Muscle layer of duodenum (tissue), 2 donors: ENCODE measurements around the gene SERPINB5.
"Not testable (repeated sequence)": the region's sequence is repeated elsewhere in the genome, so short reads cannot be mapped to it uniquely, and the experiment has no call there.

Experiments
- H3K27ac ChIP-seq: one replicate; pipeline ENCODE4 v1.7.0; 2013; ENCODE audit warnings: mild to moderate bottlenecking, low read length
- H3K27me3 ChIP-seq: one replicate; pipeline ENCODE4 v1.7.0; 2013; ENCODE audit warnings: low read depth, mild to moderate bottlenecking, control low read depth, low read length
- H3K36me3 ChIP-seq, 2 donors: one replicate each; pipeline ENCODE4 v1.7.0; 2013; ENCODE audit warnings: low read length in 2 of 2, control low read depth in 1 of 2, mild to moderate bottlenecking in 1 of 2; ENCODE audit not compliant: insufficient read depth in 2 of 2, control insufficient read depth in 1 of 2
- H3K4me1 ChIP-seq, 2 donors: one replicate each; pipeline ENCODE4 v1.7.0; 2013; ENCODE audit warnings: low read length in 2 of 2, mild to moderate bottlenecking in 2 of 2, control low read depth in 1 of 2, moderate library complexity in 1 of 2; ENCODE audit not compliant: insufficient read depth in 2 of 2, control insufficient read depth in 1 of 2
- H3K4me3 ChIP-seq, 2 donors: one replicate each; pipeline ENCODE4 v1.7.0; 2013; ENCODE audit warnings: low read length in 2 of 2, low read depth in 1 of 2, mild to moderate bottlenecking in 1 of 2
- H3K9me3 ChIP-seq, 2 donors: one replicate each; pipeline ENCODE4 v1.7.0; 2013; ENCODE audit warnings: low read length in 2 of 2, control low read depth in 1 of 2, mild to moderate bottlenecking in 1 of 2; ENCODE audit not compliant: control insufficient read depth in 1 of 2
- donor health status: healthy.

SERPINB5 gene

DNA sequence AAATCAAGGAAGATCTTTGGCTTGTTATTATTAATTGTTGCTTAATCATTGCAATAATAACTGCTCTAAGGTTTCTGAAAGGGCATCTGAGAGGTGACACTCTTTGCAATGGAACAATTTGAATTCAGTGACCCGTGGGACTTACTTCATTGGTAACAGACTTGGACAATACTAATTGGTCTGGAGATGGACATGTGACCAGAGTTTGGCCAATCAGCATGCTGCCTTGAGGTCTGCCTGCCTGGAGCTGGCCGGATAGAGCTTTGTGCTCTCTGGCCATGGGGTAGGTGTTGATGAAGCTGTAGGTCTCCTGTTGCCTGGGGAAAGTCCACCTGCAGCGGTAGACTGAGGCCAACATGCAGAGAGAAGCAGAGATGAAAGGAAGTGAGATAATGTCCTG lies 30.5 kb upstream of the SERPINB5 start:
- H3K4me1 ChIP-seq: peaks cover 0 to 5% of the 10 kb centered on the region in 2 donors
- no peaks in the 10 kb centered on the region for H3K36me3 ChIP-seq
- no peaks in the 10 kb centered on the region for H3K9me3 ChIP-seq
- H3K4me3 ChIP-seq: no peak overlapping the region
- no peak overlapping the region for H3K27ac ChIP-seq
- H3K27me3 ChIP-seq: no peaks in the 10 kb centered on the region

DNA sequence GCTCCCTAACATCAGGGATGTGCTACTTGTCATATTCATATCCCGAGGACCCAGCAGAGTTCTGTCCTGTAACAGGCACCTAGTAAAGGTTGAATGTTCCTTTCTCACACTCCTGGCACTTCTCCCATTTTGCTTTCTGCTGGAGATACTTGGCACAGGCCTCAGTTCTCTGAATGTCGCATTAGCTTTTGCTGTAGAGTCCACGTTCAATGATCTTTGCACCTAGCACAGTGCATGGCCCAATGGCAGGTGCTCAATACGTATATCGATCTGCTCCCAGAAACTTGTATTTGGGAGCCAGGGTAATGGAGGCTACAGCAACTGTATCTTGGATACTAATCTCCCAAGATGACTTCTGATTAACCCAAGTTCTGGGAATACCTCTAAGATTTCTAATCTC lies 29.7 kb upstream of the SERPINB5 start:
- no peak overlapping the region for H3K4me3 ChIP-seq
- no peak overlapping the region for H3K27ac ChIP-seq
- H3K4me1 ChIP-seq: peaks cover 0 to 10% of the 10 kb centered on the region in 2 donors
- H3K9me3 ChIP-seq: no peaks in the 10 kb centered on the region
- no peaks in the 10 kb centered on the region for H3K36me3 ChIP-seq
- no peaks in the 10 kb centered on the region for H3K27me3 ChIP-seq

DNA sequence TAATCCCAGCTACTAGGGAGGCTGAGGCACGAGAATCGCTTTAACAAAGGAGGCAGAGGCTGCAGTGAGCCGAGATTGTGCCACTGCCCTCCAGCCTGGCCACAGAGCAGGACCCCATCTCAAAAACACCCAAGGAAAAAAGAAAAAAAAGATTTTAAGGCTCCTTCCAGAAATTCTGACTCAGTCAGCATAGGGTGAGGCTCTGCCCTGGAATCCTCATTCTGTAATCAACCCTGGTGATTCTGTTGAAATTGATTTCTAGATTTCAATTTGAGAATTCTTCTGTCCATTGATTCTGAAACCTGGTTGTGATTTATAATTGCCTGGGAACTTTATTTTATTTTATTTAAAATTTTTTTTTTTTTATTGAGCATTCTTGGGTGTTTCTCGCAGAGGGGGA lies 27.3 kb upstream of the SERPINB5 start:
- Histone ChIP-seq H3K9me3 (no peaks in the 10 kb centered on the region), H3K4me1 (peaks cover 0 to 15% of the 10 kb centered on the region in 2 donors), H3K27ac (no peak overlapping the region), H3K36me3 (no peaks in the 10 kb centered on the region), H3K4me3 (no peak overlapping the region), H3K27me3 (no peaks in the 10 kb centered on the region)

DNA sequence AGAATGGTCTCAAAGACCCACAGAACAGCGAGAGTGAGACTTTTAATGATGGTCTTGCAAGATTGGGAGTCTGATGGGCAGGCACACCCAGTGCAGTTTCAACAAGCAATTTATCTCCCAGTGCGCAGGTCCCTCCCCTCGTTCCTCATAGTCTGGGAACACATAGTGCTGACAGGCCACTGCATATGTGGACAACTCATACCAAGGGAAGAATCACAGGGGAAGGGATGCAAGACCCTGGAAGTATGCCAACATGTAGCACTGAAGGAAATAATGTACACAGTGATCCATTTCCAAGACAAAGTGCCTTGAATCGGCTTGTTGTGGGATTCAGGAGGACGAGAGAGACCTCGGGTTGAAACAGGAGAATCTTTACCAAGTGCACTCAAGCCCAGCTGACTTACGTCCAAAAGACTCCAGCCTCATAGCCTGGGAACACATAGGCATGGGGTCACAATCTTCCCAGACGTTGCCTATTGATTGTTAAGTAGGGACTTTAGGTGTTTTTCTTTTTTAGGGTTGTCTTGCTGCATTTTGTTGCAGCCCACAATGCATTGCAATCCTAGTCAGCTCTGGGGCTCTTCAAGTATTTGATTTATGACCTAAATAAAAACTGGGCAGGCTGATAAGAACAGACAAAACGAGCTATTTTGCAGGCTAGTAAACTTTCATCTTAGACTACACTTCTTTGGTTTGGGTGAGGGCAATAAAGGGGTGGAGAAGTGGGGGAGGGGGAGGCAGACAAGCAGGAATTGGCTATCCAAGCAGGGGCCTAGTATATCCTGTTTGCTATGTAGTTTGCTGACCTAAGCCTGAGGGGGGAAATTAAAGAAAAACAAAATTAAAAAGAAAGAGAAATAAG lies 24.7 kb upstream of the SERPINB5 start:
- Histone ChIP-seq H3K4me3 (no peak overlapping the region), H3K27ac (no peak overlapping the region)

DNA sequence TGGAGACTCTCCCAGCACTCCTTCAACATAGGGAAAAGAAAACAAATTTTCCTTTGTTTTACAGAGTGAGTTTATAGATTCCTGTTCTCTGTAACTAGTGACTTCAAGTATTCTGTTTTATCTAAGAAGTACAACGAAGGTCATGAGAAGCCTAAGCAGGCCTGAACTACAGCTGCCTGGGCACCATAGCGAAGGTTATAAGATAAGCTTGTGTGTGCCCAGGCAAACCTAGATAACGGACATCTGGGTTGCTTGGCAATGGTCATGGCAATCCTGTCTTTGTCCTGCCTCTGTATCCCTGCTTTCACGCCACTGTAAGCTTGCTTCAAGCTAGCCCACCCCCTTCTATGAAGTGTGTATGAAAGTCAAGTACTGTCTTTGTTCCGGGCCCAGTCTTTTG lies 24.0 kb upstream of the SERPINB5 start:
- H3K36me3 ChIP-seq, H3K4me1 ChIP-seq, H3K27ac ChIP-seq, H3K9me3 ChIP-seq, H3K27me3 ChIP-seq, H3K4me3 ChIP-seq: not testable (repeated sequence)

More for the DNA sequence above, 24.7 kb upstream of the SERPINB5 start:
- Histone ChIP-seq H3K9me3 (no peaks in the 10 kb centered on the region), H3K27me3 (no peaks in the 10 kb centered on the region), H3K4me1 (peaks cover 0 to 10% of the 10 kb centered on the region in 2 donors), H3K36me3 (no peaks in the 10 kb centered on the region)

DNA sequence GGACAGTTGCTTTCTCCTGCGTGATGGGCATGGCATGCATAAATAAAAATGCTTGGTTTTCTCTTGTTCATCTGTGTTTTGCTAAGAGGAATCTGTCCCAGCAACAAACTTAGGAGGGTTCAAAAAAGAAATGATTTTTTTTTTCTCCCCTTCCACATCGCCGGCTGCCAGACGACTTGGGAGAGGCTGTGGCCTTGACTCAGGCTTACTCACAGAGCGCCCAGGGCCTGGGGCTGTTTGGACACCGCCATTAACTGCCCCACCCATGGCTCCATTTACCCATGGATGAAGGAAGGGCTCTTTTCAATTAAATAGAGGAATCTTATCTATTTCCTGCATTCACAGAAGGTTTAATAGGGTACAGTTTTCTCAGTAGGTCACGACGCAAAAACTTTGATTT lies 22.3 kb upstream of the SERPINB5 start:
- H3K9me3 ChIP-seq: no peaks in the 10 kb centered on the region
- H3K36me3 ChIP-seq: no peaks in the 10 kb centered on the region
- H3K4me1 ChIP-seq: peaks cover 0 to 10% of the 10 kb centered on the region in 2 donors
- H3K27me3 ChIP-seq: no peaks in the 10 kb centered on the region
- H3K27ac ChIP-seq: no peak overlapping the region
- no peak overlapping the region for H3K4me3 ChIP-seq

DNA sequence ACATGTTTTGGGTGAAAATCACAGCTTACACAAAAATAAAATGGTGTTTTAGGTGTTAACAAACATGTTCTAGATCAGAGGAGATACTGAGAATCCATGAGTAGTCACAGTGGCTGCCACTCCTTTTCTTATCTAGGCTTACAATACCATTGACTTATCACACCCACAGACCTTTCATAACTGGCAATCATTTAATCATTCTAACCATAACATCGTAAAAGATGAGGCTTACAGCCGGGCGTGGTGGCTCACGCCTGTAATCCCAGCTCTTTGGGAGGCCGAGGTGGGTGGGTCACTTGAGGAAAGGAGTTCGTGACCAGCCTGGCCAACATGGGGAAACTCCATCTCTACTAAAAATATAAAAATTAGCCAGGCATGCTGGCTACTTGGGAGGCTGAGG lies 18.8 kb upstream of the SERPINB5 start:
- no peaks in the 10 kb centered on the region for H3K36me3 ChIP-seq
- H3K4me1 ChIP-seq: no peaks in the 10 kb centered on the region
- no peak overlapping the region for H3K27ac ChIP-seq
- no peaks in the 10 kb centered on the region for H3K9me3 ChIP-seq
- no peaks in the 10 kb centered on the region for H3K27me3 ChIP-seq
- H3K4me3 ChIP-seq: no peak overlapping the region

DNA sequence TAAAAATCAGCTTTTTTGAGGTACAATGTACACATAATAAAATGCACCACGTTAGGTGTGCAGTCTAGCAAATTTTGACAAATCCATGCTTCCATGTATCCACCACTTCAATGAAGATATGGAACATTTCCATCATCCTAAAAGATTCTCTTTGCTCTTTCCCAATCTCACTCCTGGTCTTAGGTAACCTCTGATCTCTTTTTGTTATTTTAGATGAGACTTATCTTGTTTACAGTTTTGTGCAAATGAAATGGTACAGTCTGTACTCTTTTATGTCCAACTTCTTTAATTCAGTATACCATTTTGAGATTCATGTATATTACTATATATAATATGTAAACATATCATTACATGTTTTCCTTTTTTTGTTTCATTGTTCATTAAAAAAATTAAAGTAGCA lies 16.3 kb upstream of the SERPINB5 start:
- no peaks in the 10 kb centered on the region for H3K36me3 ChIP-seq
- no peaks in the 10 kb centered on the region for H3K27me3 ChIP-seq
- H3K4me3 ChIP-seq: no peak overlapping the region
- no peaks in the 10 kb centered on the region for H3K9me3 ChIP-seq
- no peaks in the 10 kb centered on the region for H3K4me1 ChIP-seq
- H3K27ac ChIP-seq: no peak overlapping the region

DNA sequence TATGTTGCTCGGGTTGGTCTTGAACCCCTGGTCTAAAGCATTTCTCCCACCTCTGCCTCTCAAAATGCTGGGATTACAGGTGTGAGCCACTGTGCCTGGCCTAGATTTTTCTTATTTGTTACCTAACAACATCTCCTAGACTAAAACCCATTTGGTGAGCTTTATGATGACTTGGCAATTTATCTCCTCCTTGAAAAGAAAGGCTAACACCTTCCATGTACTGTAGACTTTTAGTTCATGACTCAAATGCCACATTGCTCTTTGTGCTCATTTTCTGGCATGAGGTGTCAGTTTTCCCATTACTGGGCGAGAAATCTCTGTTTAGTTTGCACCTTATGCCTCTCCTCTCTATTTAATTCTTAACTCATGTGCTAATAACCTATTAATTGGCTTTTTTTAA lies 12.3 kb upstream of the SERPINB5 start:
- no peaks in the 10 kb centered on the region for H3K9me3 ChIP-seq
- no peaks in the 10 kb centered on the region for H3K27me3 ChIP-seq
- no peaks in the 10 kb centered on the region for H3K36me3 ChIP-seq
- no peak overlapping the region for H3K27ac ChIP-seq
- H3K4me1 ChIP-seq: no peaks in the 10 kb centered on the region
- no peak overlapping the region for H3K4me3 ChIP-seq

DNA sequence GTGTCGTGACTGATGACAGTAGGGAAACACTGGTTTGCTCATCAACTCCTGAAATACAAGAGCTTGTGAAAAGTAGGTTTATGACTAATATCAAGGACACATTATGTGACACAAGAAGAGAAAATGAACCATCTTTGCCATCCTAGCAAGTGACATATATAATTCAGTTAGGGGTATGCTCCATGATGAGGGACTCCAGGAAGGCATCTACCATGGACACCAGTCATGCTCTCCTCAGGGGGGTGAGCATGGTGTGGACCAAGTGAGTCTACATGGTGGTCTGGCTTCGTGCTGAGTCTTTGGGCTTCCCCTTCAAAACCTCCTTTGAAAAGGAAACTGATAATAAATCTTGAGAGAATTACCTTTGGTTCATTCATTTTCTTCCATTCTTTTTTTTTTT lies 11.7 kb upstream of the SERPINB5 start:
- no peaks in the 10 kb centered on the region for H3K4me1 ChIP-seq
- H3K9me3 ChIP-seq: no peaks in the 10 kb centered on the region
- H3K27me3 ChIP-seq: no peaks in the 10 kb centered on the region
- no peak overlapping the region for H3K27ac ChIP-seq
- H3K4me3 ChIP-seq: no peak overlapping the region
- no peaks in the 10 kb centered on the region for H3K36me3 ChIP-seq

DNA sequence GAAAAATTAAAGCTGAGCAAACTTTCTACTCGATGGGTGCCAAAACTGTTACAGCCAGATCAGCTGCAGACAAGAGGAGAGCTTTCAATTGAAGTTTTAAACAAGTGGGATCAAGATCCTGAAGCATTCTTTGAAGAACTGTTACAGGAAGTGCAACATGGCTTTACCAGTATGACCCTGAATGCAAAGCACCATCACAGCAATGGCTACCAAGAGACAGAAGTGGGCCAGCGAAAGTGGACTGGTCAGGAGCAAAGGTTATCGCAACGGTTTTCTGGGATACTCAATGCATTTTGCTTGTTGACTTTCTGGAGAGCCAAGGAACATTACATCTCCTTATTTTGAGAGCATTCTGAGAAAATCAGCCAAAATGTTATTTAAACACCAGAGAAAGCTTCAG lies 9.1 kb upstream of the SERPINB5 start:
- Histone ChIP-seq H3K4me1 (no peaks in the 10 kb centered on the region), H3K27ac (no peak overlapping the region), H3K9me3 (no peaks in the 10 kb centered on the region), H3K27me3 (no peaks in the 10 kb centered on the region), H3K36me3 (no peaks in the 10 kb centered on the region), H3K4me3 (no peak overlapping the region)

DNA sequence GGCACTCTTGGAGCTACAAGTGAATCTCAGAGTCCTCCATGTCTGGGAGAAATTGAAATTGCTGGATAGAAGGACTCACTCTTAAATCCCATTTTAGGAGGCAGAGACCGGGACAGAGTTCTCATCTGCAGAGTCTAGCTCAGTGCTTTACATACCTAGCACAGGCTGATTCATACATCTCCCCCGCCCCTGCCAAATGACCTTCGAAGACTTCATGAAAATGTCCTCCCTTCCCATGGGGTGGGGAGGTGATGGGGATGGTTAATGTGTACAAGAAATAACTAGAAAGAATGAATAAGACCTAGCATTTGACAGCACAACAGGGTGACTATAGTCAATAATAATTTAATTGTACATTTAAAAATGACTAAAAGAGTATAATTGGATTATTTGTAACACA lies 8.2 kb upstream of the SERPINB5 start:
- Histone ChIP-seq H3K4me3 (no peak overlapping the region), H3K9me3 (no peaks in the 10 kb centered on the region), H3K27me3 (no peaks in the 10 kb centered on the region), H3K36me3 (no peaks in the 10 kb centered on the region), H3K4me1 (no peaks in the 10 kb centered on the region), H3K27ac (no peak overlapping the region)
